ENCODE measurements around the gene MACIR. TPM values are rescaled to one million over a fixed set of nuclear protein-coding genes. Genes with fewer than 3 reads are reported as not detected.

The MACIR gene
- 7.7 and 7.9 TPM in 2 replicates for total RNA-seq

GRCh38 chr5:103258368-103258956 is at the start of gene MACIR:
Gene MACIR (plus strand): TSS chr5:103258763. CDS start chr5:103275920, 17,157 bp downstream.

Other genes with a start within 250 kb of the MACIR start
- gene GIN1, start 138.6 kb upstream of the MACIR start, total RNA-seq: 7.1 and 7.4 TPM in 2 replicates
- 40.2 and 62.4 TPM in 2 replicates for gene PPIP5K2, start 138.5 kb upstream of the MACIR start, total RNA-seq

Data from smooth muscle cell of trachea (primary cell).